ENCODE measurements around the gene UROD.
A peak's percentile ranks its signal among the peaks of the same experiment; 100 is the strongest.
"Not testable (repeated sequence)": the region's sequence is repeated elsewhere in the genome, so short reads cannot be mapped to it uniquely, and the experiment has no call there.

UROD gene

GRCh38 chr1:45011837-45012638 is at the start of gene UROD:
Gene UROD, plus strand, starts transcription at chr1:45012254. Its CDS starts 12 bp downstream, at chr1:45012266.
- DNase-seq (ENCODE audit: low read depth), result peak; percentile 73

- DNase-seq (ENCODE audit: low read depth), result no peak
Observed at GRCh38 chr1:44962729-44963128, 49.3 kb upstream of the UROD start.

GRCh38 chr1:44964396-44964795 is 47.7 kb upstream of the UROD start:
- no peak for DNase-seq (ENCODE audit: low read depth)

- DNase-seq (ENCODE audit: low read depth), result no peak
Observed at GRCh38 chr1:44970317-44970716, 41.7 kb upstream of the UROD start.

GRCh38 chr1:44973645-44974044 is 38.4 kb upstream of the UROD start:
- no peak for DNase-seq (ENCODE audit: low read depth)

GRCh38 chr1:44976252-44976651 is 35.8 kb upstream of the UROD start:
- DNase-seq (ENCODE audit: low read depth), result no peak

- not testable (repeated sequence) for DNase-seq (ENCODE audit: low read depth)
Observed at GRCh38 chr1:44977372-44977771, 34.7 kb upstream of the UROD start.

GRCh38 chr1:44985747-44986359 is 26.2 kb upstream of the UROD start:
- DNase-seq (ENCODE audit: low read depth), result no peak

- no peak for DNase-seq (ENCODE audit: low read depth)
Observed at GRCh38 chr1:44988531-44989156, 23.4 kb upstream of the UROD start.

GRCh38 chr1:44994309-44994898 is 17.6 kb upstream of the UROD start:
- DNase-seq (ENCODE audit: low read depth), result no peak

- no peak for DNase-seq (ENCODE audit: low read depth)
Observed at GRCh38 chr1:44995467-44996238, 16.4 kb upstream of the UROD start.

GRCh38 chr1:44999232-44999631 is 12.8 kb upstream of the UROD start:
- DNase-seq (ENCODE audit: low read depth), result no peak

- DNase-seq (ENCODE audit: low read depth), result no peak
Observed at GRCh38 chr1:45001011-45001481, 11.0 kb upstream of the UROD start.

- DNase-seq (ENCODE audit: low read depth), result not testable (repeated sequence)
Observed at GRCh38 chr1:45001576-45001975, 10.5 kb upstream of the UROD start.

- DNase-seq (ENCODE audit: low read depth), result no peak
Observed at GRCh38 chr1:45002650-45003645, 9.1 kb upstream of the UROD start.

GRCh38 chr1:45003741-45004140 is 8.3 kb upstream of the UROD start:
- DNase-seq (ENCODE audit: low read depth), result no peak

GRCh38 chr1:45004281-45004920 is 7.7 kb upstream of the UROD start:
- no peak for DNase-seq (ENCODE audit: low read depth)

- no peak for DNase-seq (ENCODE audit: low read depth)
Observed at GRCh38 chr1:45005761-45006160, 6.3 kb upstream of the UROD start.

GRCh38 chr1:45007311-45007710 is 4.7 kb upstream of the UROD start:
- no peak for DNase-seq (ENCODE audit: low read depth)

GRCh38 chr1:45008076-45008475 is 4.0 kb upstream of the UROD start:
- DNase-seq (ENCODE audit: low read depth), result no peak

Data from stimulated activated CD8-positive, alpha-beta memory T cell treated with anti-CD3 and anti-CD28 coated beads, Interleukin-12 subunit alpha, Interleukin-12 subunit beta, amount 100 ng/mL, for 4 hours (primary cell).